ENCODE data around the gene RGS11. TPM values are rescaled to one million over a fixed set of nuclear protein-coding genes. Genes with fewer than 3 reads are reported as not detected.

The RGS11 gene
- total RNA-seq, 4 donors from 2014 or later, result 20.8 to 59.0 (median 29.7) TPM

DNA sequence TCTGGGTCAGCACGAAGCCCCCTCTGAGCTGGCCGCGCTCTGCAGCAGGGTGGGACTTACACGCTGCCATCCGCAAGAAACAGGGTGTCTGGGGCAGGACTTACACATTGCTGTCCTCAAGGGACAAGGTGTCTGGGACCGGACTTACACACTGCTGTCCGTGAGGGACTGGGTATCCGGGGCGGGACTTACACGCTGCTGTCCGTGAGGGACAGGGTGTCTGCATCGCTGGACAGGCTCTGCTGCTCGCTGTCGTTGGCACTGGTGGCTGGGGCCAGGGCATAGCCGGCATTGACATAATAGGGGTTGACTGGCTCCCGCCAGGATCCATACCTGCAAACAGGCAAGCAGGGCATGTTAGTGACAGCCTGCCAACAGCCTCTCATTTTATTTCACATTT lies 38.6 kb upstream of the RGS11 start:
- H3K36me3 ChIP-seq, result peaks cover 0 to 65% (median 0%) of the 10 kb centered on the region in 3 donors
- H3K27me3 ChIP-seq, result no peaks in the 10 kb centered on the region
- no peak overlapping the region for H3K27ac ChIP-seq
- no peak overlapping the region for H3K4me3 ChIP-seq
- no peaks in the 10 kb centered on the region for H3K9me3 ChIP-seq
- no peak for TF ChIP-seq CTCF (IDR thresholded peaks at IDR 0.05)
- no peak for TF ChIP-seq POLR2A (IDR thresholded peaks at IDR 0.05)
- TF ChIP-seq EP300 (IDR thresholded peaks at IDR 0.05), result no peak
- no peak for DNase-seq (ENCODE audit: low spot score in 2 of 2)
- WGBS, 2 donors, result 88 to 91% methylated on average over 16 of the region's 16 CpGs
- H3K4me1 ChIP-seq, result no peaks in the 10 kb centered on the region

- no peaks in the 10 kb centered on the region for H3K4me1 ChIP-seq
- H3K4me3 ChIP-seq, result no peak overlapping the region
- no peaks in the 10 kb centered on the region for H3K27me3 ChIP-seq
- no peak overlapping the region for H3K27ac ChIP-seq
- no peak for DNase-seq (ENCODE audit: low spot score in 2 of 2)
- H3K9me3 ChIP-seq, result no peaks in the 10 kb centered on the region
- TF ChIP-seq POLR2A (IDR thresholded peaks at IDR 0.05) (no peak), EP300 (IDR thresholded peaks at IDR 0.05) (no peak), CTCF (IDR thresholded peaks at IDR 0.05) (no peak)
- H3K36me3 ChIP-seq, result peaks cover 0 to 74% (median 0%) of the 10 kb centered on the region in 3 donors
- 93 to 94% methylated on average over 15 of the region's 15 CpGs for whole genome bisulfite sequencing, 2 donors
These were observed 36.0 kb upstream of the RGS11 start for GRCh38 chr16:311725-312124.

GRCh38 chr16:309476-309875 lies 33.7 kb upstream of the RGS11 start:
- peaks cover 0 to 93% (median 8%) of the 10 kb centered on the region in 3 donors for H3K36me3 ChIP-seq
- WGBS, 2 donors, result 74 to 83% methylated on average over 7 of the region's 7 CpGs
- no peak overlapping the region for H3K4me3 ChIP-seq
- H3K4me1 ChIP-seq, result no peaks in the 10 kb centered on the region
- H3K27ac ChIP-seq, result no peak overlapping the region
- no peaks in the 10 kb centered on the region for H3K27me3 ChIP-seq
- TF ChIP-seq CTCF (IDR thresholded peaks at IDR 0.05) (no peak), EP300 (IDR thresholded peaks at IDR 0.05) (no peak), POLR2A (IDR thresholded peaks at IDR 0.05) (no peak)
- no peaks in the 10 kb centered on the region for H3K9me3 ChIP-seq
- no peak for DNase-seq (ENCODE audit: low spot score in 2 of 2)

GRCh38 chr16:307691-308312 lies 32.1 kb upstream of the RGS11 start:
- Histone ChIP-seq H3K4me3 (no peak overlapping the region), H3K27ac (no peak overlapping the region), H3K4me1 (no peaks in the 10 kb centered on the region), H3K36me3 (peaks cover 0 to 93% (median 8%) of the 10 kb centered on the region in 3 donors), H3K27me3 (no peaks in the 10 kb centered on the region), H3K9me3 (no peaks in the 10 kb centered on the region)
- no peak for DNase-seq (ENCODE audit: low spot score in 2 of 2)
- WGBS, 2 donors, result 85 to 92% methylated on average over 14 to 20 of the region's 21 CpGs
- TF ChIP-seq EP300 (IDR thresholded peaks at IDR 0.05), result no peak
- TF ChIP-seq CTCF (IDR thresholded peaks at IDR 0.05), result no peak
- no peak for TF ChIP-seq POLR2A (IDR thresholded peaks at IDR 0.05)

DNA sequence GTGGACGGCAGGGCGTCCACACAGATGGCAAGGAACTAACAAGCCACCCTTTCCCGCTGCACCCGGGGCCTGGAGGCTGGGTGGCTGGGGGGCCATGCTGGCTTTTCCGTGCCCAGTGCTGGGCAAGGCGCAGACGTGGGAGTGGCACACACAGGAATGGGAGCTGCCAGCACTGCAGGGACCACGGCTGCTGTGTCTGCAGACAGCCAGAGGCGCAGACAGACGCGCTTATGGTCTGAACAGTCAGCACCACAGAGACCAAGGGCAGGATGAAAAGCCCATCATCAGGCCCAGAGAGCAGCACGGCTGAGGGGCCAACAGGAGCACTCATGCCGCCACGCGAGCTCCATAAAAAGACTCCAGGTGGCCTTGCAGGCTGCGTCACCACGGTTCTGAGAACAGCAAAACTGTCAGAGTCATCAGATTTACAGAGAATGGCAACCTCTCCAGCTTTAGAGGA lies 31.2 kb upstream of the RGS11 start:
- DNase-seq (ENCODE audit: low spot score in 2 of 2), result no peak
- Histone ChIP-seq H3K4me1 (no peaks in the 10 kb centered on the region), H3K36me3 (peaks cover 0 to 94% (median 13%) of the 10 kb centered on the region in 3 donors), H3K27me3 (no peaks in the 10 kb centered on the region), H3K4me3 (no peak overlapping the region), H3K27ac (no peak overlapping the region), H3K9me3 (no peaks in the 10 kb centered on the region)
- WGBS, 2 donors, result 76 to 84% methylated on average over 14 to 17 of the region's 17 CpGs
- no peak for TF ChIP-seq CTCF (IDR thresholded peaks at IDR 0.05)
- no peak for TF ChIP-seq POLR2A (IDR thresholded peaks at IDR 0.05)
- TF ChIP-seq EP300 (IDR thresholded peaks at IDR 0.05), result no peak
